Inflammatory macrophage (primary cell): ENCODE results near the gene ITCH.
A peak's percentile ranks its signal among the peaks of the same experiment; 100 is the strongest.

Experiments
- DNase-seq, 2 donors: peaks; one replicate each; pipeline ENCODE4 v3.0.0-alpha.2; 2020 to 2022

Gene ITCH

DNA sequence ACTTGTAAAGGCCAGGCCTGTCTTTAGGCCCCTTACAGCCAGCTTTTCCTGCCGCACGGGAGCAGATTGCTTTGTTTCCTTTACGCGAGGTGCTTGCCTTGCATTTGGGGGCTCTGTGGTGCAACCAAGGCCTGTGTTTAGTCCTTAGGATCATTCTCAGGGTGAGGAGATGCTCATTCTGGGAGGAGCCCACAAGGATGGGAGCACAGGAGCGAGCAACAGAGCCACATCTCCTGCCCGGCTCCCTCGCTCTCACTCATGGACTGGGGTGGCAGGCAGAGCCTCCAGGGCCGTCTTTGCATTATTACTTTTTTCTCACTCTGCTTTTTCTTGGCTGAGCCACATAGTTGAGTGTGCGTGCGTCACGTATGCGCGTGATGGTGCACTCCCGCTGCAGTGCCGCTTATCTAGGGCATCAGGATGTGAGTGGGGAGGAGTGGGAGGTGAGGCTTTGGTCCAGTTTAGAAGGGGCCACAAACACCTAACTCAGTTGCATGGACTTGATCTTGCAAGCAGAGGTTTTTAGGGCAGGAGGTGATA, 172.3 kb downstream of the ITCH start:
- no peak for DNase-seq

DNA sequence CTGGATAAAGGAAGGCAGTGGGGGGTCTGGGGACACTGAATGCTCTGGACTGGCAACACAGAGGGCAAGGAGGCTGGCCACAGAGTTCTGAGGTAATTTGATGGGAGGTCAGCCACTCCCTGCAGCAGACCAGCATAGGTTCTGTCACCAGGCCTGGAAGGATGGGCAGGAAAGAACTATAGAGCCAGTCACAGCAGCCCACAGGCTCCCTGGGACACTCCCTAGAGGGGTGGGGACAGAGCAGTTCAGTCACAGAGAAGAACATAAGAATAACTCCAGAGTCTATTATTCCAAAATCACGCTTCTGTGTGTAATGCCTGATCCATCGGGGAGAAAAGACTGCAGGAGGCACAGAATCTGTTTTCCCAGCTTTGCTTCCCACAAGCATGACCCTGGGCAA, 172.8 kb downstream of the ITCH start:
- no peak for DNase-seq

DNA sequence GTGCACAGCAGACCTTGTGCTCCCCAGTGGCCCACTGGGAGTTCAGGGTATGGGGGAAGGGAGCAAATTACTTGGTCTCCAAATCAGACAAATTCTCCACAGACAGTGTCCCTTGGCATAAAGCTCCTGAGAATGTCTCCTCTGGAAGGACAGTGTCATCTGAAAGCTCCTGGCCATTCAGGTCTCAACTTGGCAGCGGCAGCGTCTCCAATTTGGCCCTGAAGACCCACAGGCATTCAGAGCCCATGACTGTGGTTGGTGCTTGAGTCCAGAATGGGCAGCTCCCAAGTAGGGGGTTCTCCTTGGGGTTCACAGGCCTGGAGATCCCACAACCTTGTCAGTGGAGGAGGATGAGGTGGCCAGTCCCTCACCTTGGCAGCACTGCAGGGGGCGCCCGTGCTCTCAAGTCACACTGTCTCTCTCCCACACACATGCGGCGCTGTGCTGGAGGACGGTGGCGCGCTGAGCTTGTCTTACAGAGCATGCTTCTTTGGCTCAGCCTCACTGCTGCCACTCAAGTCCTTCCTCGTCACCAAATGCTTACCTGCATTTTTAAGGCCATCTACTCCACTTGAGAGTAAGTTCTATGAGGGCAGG, 173.8 kb downstream of the ITCH start:
- peak in 1 of 2 donors; percentile 26 for DNase-seq

DNA sequence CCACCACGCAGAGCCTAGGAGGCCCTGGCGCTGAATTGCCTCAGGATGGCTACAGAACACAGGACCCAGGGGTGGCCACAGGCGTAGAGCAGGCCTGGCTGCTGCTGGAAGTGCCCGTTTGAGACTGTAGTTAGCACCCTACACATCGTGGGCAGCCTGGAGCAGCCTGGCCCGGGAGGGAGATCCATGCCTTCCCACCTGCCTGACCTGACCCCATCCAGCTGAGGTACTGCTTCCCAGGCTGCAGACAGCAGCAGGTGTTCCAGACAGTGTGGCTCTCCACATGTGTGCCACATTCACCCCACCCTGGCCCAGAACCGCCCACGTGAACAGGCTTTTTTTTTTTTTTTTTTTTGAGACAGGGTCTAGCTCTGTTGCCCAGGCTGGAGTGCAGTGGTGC, 174.6 kb downstream of the ITCH start:
- no peak for DNase-seq

GRCh38 chr20:34538671-34539123, 175.6 kb downstream of the ITCH start:
- peak; percentile 66 to 75 for DNase-seq

DNA sequence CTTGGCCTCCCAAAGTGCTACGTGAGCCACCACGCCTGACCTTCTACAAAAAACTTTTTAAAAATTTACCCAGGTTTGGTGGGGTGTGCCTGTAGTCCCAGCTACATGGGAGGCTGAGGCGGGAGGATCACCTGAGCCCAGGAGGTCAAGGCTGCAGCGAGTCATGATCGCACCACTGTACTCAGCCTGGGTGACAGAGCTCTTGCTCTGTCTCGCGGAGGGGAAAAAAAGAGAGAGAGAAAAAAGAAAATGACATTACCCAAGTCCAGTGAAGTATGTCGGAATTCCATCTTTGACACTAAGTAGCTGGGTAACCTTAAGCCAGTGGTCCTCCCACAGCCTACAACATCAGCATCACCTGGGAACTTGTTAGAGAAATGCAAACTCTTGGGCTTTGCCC, 176.7 kb downstream of the ITCH start:
- no peak for DNase-seq

GRCh38 chr20:34540596-34541263, 177.7 kb downstream of the ITCH start:
- DNase-seq, result no peak

- DNase-seq, result no peak
Measured at GRCh38 chr20:34541264-34541901, 178.3 kb downstream of the ITCH start.

- no peak for DNase-seq
Measured at GRCh38 chr20:34541917-34542316, 178.8 kb downstream of the ITCH start.

DNA sequence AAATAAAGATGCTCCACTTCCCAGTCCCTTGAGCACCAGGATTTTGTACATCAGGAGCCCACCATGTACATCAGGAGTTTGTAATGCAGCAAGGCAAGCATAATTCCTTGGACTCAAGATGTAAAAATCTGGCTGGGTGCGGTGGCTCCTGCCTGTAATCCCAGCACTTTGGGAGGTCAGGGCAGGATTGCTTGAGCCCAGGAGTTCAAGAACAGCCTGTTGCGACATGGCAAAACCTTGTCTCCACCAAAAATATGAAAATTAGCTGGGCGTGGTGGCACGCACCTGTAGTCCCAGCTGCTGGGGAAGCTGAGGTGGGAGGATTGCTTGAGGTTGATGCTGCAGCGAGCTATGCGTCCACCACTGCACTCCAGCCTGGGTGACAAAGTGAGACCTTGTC, 179.4 kb downstream of the ITCH start:
- no peak for DNase-seq

DNA sequence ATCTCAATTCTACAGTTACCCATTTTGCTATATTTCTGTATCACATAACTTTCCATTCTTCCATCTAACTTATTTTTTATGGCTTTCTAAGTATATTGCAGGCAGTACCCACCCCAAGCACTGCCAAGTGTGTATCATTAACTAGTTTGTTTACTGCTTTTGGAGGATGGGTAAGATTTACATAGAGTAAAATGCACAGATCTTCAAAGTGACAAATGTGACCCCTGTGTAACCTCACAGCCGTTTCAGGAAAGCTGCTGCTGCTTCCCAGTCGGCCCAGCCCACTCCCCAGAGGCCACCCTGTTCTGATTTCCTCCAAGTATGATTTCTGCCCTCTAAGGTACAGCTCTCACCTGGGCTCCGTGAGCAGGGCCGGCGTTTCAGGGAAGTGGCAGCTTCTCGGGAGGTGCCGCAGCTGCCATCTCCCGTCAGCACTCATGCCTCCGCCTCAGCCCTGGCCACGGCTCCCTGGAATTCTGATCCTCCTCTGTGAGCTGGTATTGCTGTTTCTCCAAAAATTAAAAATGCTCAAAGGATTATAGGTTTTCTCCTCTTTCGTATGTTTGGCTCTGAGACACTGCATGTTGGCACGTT, 180.5 kb downstream of the ITCH start:
- DNase-seq, result no peak

DNA sequence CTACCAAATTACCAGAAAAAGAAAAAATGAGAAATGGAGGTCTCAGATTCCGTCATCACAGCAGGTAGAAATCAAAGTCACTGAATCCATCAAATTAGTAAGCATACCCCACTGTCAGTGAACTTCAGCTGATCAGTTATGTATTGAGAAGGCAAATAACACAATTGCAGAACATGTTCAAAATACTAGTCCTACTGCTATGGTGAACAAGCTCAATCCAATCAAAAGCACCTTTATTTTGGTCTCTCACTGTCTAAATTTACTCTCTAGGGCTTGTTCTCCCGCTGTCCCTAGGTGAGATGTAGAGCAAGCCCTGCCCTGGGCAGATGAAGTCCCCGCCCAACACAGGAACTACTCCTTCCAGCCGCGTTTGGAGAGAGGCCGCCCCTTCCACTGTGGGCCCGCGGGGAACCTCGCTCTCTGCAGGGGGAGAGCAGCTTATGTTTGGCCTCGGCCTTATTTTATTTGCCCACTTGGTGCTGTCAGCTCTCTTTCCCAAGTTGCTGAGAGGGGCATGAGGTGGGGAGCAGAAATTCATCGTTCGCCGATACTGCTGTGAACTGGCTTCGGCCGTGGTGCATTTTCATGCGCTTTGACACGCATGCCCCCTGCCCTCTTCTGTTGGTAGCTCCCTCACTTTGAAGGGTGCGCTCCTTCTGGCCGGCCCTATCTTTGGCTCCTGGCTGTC, 181.2 kb downstream of the ITCH start:
- no peak for DNase-seq

DNA sequence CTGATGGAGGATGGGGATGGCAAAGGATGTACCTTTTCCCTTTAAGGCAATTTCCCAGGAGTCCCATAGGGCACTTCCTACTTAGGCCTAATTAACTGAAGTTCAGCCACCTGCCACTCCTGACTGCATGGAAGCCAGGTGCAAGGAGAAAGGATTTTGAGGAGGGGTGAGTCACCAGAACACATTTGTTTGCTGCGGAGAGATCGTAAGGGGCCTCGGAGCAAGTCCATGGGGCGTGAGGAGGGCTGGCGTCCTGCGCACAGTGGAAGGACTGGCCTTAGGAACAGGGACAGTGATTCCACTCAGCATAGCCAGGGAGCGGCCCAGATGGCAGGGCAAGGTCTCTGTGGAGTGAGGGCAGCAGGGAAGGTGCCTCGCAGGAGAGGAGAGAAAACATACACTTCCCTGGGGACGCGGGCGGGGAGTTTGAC, 183.7 kb downstream of the ITCH start:
- DNase-seq, result no peak

DNA sequence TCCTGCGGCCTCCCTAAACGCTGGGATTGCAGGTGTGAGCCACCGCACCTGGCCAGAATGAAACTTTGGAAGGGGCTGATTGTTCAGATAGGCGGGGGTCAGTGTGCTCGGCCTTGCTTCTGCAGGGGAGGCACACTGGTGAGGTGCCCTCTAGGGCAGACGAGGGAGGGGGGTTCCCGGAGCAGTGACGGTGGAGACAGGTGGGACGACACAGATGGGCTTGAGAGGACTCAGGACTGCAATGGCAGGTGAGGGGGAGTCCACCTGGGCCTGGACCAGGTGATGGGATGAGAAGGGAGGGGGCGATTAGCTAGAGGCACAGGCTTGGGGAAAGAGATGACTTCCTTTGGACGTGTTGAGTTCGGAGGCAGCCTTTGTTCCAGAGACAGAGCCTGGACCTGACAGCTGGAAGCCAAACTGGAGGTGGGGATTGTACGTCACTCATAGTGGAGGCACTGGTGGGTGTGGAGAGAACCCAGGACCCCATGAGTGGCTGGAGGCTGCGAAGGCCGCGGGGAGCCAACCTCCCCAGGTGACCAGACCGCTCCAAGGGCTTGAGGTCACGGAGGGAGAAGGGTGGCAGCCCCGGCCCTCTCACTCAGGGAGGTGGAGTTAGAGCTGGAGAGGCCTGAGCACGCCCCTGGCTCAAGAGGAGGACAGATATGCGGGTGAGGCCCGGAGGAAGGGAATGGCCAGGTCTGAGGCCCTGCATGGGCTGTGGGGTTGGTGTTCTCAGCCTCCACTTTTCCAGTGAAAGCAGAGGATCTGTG, 185.0 kb downstream of the ITCH start:
- no peak for DNase-seq

- peak; percentile 15 to 16 for DNase-seq
Measured at GRCh38 chr20:34549291-34549928, 186.3 kb downstream of the ITCH start.

GRCh38 chr20:34549929-34550305, 186.8 kb downstream of the ITCH start:
- no peak for DNase-seq

DNA sequence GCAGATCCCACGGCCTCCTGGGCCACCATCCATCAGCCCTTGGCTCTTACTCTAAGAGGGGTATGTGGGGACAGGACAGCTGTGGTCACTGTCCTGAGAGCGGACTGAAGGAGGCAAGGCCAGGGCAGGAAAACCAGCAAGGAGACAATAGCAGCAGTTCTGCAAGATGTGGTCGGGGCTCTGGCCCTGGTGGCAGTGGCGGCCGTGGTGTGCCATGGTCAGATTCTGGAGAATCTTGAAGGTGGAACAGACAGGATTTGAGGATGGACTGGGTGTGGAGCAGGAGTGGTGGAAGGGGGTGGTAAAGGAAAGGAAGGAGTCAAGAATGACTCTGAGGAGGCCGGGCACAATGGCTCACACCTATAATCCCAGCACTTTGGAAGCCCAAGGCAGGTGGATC, 189.5 kb downstream of the ITCH start:
- no peak for DNase-seq

DNA sequence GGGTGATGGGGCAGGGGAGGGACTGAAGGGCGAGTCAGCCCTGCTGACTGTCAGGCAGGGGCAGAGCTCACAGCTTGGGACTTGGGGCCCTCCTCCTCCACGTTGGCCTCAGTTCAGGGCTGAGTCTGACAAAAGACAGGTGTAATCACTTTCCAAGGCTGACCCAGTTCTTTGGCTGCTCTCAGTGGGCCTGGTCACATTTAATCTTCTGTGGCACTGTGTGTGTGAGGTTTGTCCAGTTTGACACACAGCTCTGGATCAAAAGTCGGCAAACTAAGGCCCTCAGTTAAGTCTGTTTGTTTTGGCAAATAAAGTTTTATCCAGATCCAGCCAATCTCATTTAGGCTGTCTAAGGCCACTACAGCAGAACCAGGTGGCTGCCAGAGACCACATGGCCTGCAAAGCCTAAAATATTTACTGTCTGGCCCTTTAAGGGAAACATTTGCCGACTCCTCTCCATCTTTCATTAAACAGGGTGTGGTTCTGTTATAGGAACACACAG, 190.3 kb downstream of the ITCH start:
- no peak for DNase-seq

DNA sequence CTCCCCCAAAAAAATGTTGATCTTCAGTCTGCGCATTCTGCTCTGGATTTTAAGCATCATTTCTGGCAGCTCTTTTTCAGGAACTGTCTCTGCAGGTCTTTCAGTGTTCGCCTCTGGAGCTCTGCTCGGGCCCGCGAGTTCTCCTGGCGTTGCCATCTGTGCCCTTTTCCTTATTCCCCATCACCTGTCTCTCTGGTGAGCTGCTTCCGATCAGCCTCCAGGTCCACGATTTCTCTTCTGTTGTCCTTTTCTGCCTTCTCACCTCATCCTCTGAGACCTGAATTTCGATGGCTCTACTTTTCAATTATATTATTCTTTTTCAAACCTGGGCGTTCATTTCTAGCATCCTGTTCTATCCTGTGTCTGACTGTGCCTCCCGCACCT, 194.9 kb downstream of the ITCH start:
- no peak for DNase-seq

DNA sequence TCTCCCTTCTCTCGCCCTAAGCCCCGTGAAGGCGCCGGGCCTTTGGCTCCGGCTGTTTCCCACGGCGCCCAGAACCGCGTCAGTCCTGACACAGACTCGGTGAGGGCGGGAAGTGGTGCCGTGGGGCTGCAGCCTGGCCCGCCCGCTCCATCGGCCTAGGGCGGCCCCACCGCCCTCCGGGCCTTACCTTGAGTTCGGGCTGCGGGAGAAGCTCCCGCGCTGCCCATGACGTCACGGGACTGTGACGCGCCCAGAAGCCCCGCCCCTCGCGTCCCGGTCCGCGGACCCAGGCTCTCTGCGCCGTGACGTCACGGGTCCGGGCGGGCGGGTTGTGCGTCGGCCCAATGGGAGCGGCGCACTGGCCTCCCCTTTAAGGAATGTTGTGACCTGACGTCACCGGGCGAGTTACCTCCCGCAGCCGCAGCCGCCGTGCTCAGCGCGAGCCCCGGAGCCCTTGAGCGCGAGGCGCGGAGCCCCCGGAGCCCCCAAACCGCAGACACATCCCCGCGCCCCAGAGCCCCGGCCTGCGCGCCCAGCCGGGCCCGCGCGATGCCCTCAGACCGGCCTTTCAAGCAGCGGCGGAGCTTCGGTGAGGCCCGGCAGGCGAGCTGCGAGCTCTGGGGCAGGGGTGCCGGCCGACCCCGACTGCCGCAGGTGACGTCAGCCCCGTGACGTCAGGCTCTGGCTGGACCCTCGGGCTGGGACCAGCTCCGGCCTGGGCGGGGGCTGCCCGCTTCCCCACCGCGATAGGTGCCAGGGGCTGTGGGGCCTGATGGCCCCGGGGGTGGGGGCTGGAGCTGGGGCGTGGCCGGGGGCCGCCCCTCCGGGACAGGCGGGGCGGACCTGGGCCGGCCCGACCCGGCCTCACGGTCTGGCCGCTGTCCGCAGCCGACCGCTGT, 195.5 kb downstream of the ITCH start, which contains the start of gene MAP1LC3A:
TSS of gene MAP1LC3A (plus strand) at position 399 of the 899 bp plus-strand sequence. CDS start at position 550, 151 bp downstream.
- peak; percentile 89 to 92 for DNase-seq
